ENCODE results near the gene PDCD10. TPM values are rescaled to one million over a fixed set of nuclear protein-coding genes. Genes with fewer than 3 reads are reported as not detected.

The PDCD10 gene
- total RNA-seq, 1 experiment from 2014 or later = 65.7 TPM

DNA sequence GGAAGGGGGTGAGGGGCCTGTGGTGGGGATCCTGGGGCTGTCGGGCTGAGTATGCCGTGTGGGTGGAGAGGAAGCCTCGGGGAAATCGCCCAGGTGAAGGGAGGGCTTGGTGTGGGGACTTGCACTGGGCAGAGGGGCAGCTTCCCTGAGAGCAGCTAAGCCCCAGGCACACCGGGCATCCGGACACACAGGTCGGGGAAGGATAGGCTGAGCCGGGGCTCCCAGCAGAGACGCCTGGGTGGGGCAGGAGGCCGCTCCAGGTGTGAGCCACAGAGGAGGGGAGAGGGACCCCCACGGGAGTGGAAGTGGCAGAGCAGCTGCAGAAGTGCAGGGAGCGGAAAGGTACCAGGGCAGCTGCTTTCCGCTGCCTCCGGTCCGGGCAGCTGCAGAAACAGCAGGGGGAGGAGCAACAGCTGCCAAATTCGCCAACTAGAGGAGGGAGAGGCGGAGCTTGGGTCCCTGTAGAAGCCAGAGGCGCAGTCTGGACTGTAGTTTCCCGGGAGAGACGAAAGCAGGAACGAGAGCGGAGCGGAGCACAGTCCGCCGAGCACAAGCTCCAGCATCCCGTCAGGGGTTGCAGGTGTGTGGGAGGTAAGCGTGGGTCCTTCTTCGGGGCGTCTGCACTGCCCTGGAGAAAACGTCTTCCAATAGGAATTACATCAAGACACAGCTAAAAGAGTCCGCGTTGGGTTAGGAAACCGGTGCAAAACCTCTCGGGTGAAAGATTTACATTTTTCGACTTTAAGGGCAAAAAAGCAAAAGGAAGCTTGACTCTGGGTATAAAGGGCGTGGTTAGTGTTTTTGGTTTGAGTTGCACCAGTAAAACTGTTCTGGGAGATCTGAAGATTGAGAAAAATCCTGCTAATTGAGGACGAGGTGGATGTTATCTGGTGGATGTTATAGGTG lies 794 bp upstream of the PDCD10 start, which contains the start of gene SERPINI1:
TSS of gene SERPINI1 (plus strand) at position 489 of the 906 bp plus-strand sequence. CDS start 53,408 bp downstream, outside the sequence.
- peak; percentile 95 for DNase-seq (ENCODE audit: low spot score)

DNA sequence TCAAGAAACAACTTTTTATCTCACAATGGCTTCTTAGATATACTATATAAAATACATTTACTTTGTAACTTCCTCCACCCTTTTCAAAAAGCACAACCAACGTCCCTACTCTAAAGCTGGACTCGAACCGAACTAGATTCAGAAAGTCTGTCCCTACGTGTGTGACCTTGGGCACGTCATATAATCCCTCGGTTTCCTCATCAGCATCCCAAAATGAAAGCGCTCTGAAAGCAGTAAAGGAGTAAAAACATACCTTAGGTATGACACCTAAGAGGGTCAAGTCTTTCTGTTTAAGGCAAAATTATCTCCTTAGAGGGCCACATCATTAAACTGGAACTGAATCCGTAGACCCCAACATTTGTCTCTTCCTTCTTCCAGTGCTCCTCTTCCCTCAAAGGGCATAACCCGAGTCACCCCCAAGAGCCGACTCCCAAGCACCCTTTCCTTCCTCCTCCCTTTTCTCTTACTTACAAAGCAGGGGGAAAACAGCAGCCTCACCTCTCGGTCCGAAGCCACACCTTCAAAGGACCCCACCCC lies 663 bp downstream of the PDCD10 start:
- DNase-seq (ENCODE audit: low spot score) = no peak

DNA sequence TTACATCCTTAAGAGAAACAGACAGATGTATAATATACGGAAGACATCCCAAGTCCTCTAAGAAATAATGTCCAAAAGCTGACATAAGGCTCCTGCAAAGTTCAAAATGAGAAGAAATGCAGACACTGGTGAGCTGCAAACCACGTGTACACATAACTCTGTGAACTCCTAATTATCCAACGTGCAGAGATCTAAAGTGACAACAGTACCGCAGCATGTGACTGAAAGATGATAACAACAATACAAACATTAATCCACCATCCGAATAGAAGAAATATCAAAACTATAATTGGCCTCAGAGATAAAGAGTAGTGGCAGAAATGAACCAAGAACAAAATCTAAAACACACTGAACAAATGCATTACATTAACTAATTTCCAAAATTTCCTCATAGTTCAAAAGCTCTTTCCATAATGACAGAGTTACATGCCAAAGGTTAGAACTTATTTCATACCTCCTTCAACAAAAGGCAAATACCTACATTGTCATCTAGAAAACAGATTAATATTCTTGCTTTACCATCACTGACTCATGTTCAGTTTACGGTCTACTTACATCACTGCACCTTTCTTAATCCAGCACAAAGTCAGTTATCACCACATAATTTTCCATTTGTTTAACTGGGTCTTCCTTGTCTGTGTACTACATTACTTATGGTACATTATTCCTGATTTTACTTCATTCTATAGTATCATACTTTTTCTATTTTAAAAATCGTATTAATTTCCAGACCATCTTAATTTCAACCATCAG lies 2.2 kb downstream of the PDCD10 start:
- no peak for DNase-seq (ENCODE audit: low spot score)

DNA sequence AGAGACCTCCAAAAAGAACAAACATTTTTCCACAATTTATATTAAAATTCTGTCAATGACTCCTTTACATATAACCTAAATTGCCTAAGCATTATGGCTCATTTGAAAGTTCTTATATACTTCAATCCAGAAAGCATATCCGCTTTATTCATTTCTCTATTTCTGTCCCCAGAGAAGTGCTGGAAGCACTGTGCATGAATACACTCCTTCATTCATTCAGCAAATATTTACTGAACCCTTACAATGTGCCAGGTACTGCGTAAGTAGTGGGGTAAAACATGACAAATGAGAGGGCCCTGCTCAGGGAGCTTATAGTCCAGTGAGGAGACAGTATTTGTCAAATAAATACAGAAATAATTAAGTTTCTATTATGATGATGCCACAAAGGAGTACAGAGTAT lies 3.3 kb downstream of the PDCD10 start:
- no peak for DNase-seq (ENCODE audit: low spot score)

DNA sequence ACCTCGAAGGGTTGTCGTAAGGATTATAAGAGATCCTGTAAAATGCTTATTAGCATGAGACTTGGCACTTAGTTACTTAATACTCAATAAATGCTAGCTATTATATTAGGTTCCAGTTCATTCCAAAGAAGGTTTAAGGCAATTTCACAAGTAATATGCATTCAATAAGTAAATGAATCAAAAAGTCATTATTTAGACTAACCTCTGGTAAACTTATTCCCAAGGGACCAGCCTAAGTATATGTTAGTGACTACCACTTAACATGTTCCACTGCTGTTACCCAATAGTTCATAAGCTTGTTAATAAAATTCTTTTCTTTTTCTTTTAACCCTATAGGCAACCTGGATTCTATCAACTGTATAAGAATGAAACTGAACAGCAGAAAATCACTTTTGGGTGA lies 5.1 kb downstream of the PDCD10 start:
- no peak for DNase-seq (ENCODE audit: low spot score)

DNA sequence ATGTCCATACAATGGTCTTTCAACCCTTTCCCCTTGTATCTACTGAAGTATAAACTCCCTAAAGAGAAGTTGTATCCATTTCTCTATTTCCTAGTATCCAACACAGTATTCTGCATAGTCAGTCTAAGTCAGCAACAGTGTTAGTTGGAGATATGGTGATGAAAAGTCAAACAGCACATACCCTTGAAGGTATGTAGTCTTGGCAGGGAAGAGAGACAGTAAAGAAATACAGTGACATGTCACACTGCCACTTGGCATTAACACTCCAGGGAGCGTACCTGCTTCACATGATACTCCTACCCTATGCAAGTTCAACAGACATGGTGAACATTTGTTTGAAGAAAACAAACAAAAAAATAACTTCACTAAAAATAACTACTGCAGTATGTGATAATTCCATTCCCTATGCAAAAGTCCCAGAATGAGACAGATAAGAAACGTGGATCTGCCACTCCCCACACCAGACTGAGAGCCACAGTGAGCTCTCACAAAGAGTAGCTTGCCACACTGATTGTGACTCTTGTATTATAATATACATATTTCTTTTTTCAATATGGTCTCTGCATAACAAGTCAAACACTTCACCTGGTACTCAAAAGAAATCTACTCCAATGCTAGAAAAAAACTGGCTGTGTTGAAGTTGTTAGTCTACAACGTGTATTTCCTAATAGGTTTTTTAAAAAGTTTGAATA lies 5.9 kb downstream of the PDCD10 start:
- no peak for DNase-seq (ENCODE audit: low spot score)

DNA sequence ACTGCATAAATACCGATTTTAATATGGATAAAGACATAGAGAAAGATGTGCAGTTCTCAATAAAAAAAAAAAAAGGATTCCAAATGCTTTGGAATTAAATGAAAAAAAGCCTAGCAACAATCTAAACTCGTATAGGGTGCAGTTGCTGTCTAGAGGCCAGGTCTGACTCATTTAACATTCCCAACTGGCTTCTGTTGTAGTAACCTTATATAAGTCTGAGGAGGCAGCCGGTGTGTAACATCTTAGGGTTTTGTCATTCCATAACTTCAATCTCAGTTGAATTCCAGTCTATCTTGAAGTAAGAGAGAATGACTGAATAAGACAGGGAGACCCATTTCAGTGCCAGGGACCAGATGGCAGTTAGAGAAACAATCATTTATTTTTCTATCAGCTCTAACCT lies 6.5 kb downstream of the PDCD10 start:
- DNase-seq (ENCODE audit: low spot score) = no peak

DNA sequence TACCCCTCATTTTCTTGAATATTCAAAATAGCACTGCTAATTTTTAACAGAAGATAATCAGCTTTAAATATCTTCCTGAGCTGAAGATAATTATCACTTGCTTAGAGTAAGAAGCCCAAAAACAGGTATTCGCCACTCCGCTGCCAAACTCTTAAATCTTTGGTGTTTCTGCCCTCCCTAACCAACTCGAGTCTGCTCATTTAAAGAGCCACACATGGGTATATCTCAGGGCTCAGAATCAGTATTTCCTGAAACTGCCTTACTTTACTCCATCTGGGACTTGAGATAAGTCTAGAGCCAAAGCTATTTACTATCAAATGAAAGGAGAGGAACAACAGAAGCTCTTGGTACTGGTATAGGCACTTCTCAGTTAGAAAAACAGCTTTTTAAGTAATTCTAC lies 10.8 kb downstream of the PDCD10 start:
- DNase-seq (ENCODE audit: low spot score) = no peak

DNA sequence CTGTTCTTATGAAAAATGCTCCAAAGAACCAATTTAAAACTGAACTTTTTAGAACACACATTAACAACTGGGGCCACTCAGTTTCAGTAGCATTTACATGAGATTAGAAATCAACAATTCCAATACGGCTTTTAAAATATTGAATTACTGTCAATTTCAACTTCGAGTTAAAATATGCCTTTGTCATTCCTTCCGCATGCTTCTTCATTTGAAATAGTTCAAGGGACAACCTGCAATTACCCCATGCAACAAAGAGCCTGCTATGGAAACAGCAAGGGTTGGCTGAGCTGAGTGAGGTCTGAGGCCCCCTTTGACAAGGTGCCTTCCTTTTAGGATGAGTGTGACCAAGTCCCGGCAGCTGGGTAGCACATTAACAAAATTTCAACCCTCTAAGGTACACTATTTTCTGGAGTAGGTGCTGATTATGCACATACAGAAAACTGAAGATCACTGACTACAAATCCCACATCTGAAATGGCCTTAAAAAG lies 11.6 kb downstream of the PDCD10 start:
- no peak for DNase-seq (ENCODE audit: low spot score)

DNA sequence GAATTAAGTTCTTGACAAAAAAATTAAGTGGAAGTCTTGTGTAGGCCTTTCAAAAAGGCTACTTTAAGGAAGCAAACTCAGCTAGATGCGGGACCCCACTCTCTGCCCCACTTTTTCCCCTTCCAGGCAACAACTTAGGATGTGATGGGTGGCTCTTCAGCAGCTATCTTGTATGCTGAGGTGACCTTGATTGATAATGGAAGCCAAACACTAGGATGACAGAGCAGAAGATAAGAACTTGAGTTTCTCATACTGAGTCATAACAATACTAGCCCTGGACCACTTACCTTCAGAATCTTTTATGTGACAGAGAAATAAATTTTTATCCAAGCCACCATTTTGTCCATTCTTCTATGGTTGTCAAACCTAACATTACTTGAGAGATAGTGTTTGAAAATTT lies 16.1 kb downstream of the PDCD10 start:
- no peak for DNase-seq (ENCODE audit: low spot score)

DNA sequence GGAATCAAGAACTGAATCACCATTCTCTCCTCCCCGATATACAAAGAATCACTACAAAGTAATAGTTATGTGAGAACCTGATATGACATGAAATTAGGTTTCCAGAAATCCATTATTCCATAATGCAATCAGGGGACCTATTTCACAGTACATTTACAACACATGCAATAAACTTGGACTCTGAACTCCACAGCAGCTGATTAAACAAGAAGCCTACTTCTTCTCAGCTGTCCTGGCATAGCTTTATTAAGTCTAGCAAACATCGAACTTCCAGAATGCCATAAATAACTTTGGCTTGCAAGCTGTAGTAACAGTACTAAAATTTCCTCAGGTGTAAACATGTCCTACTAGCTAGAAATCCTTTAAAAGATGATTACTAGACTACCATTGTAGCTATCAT lies 17.8 kb downstream of the PDCD10 start:
- DNase-seq (ENCODE audit: low spot score) = peak; percentile 55

DNA sequence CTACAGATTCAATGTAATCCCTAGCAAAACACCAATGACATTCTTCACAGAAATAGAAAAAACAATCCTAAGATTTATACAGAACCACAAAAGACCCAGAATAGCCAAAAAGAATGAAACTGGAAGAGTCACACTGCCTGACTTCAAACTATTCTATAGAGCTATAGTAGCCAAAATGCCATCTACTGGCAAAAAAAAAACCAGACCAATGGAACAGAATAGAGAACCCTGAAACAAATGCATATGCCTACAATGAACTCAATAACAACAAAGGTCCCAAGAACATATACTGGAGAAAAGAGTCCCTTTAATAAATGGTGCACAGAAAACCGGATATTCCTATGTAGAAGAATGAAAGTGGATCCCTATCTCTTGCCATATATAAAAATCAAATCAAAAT lies 19.8 kb downstream of the PDCD10 start:
- DNase-seq (ENCODE audit: low spot score) = no peak

DNA sequence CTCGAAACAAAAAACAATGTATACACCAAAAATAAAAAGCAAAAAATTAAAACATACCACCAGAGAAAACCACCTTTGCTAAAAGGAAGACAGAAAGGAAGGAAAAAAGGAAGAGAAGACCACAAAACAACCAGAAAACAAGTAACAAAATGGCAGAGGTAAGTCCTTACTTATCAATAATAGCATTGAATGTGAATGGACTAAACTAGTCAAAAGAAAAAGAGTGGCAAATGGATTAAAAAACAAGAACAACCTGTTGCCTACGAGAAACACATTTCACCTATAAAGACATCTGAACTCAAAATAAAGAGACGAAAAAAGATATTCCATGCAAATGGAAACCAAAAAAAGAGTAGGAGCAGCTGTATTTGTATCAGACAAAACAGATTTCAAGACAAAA lies 22.2 kb downstream of the PDCD10 start:
- DNase-seq (ENCODE audit: low spot score) = no peak

DNA sequence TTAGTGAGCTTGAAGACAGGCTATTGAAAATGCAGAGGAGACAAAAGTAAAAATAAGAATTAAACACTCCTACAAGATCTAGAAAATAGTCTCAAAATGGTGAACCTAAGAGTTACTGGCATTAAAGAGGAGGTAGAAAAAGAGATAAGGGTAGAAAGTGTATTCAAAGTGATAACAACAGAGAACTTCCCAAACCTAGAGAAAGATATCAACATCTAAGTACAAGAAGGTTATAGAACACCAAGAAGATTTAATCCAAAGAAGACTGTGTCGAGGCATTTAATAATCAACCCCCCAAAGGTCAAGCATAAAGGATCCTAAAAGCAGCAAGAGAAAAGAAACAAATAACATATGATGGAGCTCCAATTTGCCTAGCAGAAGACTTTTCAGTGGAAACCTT lies 23.3 kb downstream of the PDCD10 start:
- DNase-seq (ENCODE audit: low spot score) = no peak

DNA sequence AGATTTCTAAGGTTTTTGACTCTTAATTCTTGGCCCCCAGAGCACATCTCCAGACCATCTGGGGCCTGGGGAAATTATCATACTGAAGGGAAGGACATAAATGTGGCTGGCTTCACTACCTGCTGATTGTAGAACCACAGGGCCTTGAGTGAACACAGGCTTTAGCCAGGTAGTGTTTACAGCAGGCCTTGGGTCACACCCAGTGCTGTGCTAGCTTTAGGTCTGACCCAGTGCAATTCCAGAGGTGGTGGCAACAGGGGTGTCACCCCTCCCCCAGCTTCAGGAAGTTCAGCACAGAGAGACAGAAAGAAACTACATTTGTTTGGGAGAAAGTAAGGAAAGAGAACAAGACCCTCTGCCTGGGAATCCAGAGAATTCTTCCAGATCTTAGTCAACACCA lies 24.1 kb downstream of the PDCD10 start:
- DNase-seq (ENCODE audit: low spot score) = no peak

DNA sequence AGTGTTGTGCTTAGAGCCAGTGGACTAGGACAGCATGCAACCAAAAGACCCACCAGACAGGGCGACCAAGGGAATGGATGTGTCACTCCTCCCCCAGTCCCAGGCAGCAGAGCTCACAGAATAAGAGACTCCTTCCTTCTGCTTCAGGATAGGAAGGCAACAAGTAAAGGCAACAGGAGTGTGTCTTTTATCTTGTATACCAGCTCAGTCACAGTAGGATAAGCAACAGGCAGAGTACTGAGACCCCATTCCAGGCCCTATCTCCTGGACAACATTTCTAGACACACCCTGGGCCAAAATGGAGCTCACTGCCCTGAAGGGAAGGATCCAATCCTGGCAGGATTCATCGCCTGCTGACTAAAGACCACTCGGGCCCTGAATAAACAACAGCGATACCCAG lies 25.0 kb downstream of the PDCD10 start:
- no peak for DNase-seq (ENCODE audit: low spot score)

DNA sequence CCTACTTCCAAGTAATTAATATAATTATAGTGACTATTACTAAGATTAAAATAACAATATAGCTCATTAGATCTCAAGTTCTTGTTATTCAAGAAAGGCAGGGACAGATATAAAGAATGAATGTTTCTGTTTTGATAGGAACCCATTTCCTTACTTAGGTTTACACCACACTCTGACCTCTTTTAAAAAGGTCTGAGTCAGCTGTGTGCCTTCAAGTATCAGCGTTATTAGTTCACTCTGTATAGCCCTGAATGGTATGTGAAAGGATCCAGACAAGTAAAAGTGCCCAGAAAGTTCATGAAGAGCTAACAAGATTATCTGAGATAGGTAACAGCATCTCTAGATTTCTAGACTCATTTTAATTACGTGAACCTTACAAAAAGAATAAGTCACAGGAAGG lies 28.9 kb downstream of the PDCD10 start:
- no peak for DNase-seq (ENCODE audit: low spot score)

DNA sequence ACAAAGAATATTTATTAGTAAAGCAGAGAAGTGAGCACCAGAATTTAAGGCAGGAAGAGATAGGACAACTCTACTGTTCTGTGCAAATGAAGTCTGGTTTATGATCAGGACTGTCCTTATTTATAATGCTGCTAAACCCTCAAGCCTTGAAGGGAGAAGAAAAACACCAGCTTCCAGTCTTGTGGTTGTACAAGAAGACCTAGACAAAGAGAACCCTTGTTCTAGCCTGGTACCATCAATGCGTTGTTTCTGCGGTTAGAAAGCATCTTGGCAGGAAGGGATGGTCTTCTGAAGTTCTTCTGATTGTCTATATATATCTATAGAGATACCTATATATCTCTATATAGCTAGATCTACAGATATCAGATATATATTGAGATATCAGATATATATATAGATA lies 33.8 kb downstream of the PDCD10 start:
- DNase-seq (ENCODE audit: low spot score) = no peak

DNA sequence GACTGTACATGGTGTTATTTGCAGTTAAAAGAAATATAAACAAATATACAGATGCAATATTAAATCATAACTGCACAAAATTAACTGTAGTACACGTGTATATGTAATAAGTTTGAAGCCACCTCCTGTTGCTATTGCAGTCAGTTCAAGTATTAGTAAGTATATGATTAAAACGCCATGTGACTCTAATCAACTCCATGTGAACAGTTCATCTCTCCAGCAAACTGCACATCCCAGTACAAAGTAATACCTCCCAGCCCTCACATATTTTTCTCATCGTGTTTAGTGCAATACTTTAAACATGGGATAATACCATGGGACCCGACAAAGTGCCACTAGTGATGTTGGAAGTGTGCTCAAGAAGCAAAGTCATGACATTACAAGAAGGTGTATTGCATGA lies 34.6 kb downstream of the PDCD10 start:
- DNase-seq (ENCODE audit: low spot score) = no peak

DNA sequence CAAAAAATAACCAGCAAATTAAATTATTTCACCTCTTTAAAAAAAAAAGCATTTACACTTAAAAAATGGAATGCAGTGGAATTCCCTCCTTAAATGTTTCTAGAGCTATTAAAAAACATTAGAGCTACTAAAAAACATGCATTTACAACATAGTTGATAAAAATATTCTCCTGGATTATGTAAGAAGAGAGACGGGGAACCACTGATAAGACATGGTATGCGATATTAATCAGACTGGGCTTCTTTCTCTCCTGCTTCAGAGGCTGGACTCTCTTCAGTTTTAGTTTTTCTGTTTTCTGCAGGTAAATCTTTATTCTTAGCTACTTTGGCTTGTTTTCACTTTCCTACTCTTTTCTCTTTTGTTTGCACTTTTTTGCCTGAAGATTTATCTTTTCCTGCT lies 40.6 kb downstream of the PDCD10 start:
- DNase-seq (ENCODE audit: low spot score) = no peak

DNA sequence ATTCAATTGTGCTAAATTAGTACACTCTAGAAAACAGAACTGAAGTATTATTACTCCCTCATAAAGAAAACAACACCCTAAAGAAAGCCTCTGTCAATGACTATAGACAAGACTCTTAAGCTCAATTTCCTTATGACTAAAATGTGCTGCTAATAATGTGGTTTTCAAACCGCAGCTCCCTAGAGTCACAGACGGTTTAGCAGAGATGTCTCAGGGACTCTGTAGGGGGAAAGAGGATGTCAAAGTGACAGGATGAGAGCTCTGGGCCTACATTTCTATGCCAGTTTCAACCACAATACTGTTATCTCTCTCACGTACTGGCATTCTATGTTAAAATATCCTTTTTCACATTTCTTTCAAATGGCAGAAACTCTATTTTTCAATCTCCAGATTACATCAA lies 43.3 kb downstream of the PDCD10 start:
- no peak for DNase-seq (ENCODE audit: low spot score)

Data from HT-29 (cell line).